Uterus (tissue), 4 donors: ENCODE results near the gene CXorf49B. TPM values are rescaled to one million over a fixed set of nuclear protein-coding genes. Genes with fewer than 3 reads are reported as not detected.

Experiments
- DNase-seq, 2 donors: peaks; one replicate each; pipeline ENCODE4 v3.0.0-alpha.2; 2019 to 2020
- H3K27ac ChIP-seq, 2 donors: fragments of 200-600 bp; sonication (generic); 1 replicate in 1 of 2; 2 replicates in 1 of 2; pipeline ENCODE4 v1.5.1; 2016 to 2018
- H3K27me3 ChIP-seq, 2 donors: fragments of 200-600 bp; sonication (generic); one replicate each; pipeline ENCODE4 v1.5.1; 2018 to 2019; ENCODE audit warnings: control low read depth in 1 of 2
- H3K36me3 ChIP-seq, 2 donors: fragments of 200-600 bp; sonication (generic); one replicate each; pipeline ENCODE4 v1.5.1; 2019; ENCODE audit warnings: control low read depth in 1 of 2
- H3K4me1 ChIP-seq, 2 donors: fragments of 200-600 bp; sonication (generic); one replicate each; pipeline ENCODE4 v1.5.1; 2018 to 2019; ENCODE audit warnings: control low read depth in 1 of 2
- H3K4me3 ChIP-seq, 2 donors: fragments of 200-600 bp; sonication (generic); 1 replicate in 1 of 2; 2 replicates in 1 of 2; pipeline ENCODE4 v1.5.1; 2018 to 2019; ENCODE audit warnings: mild to moderate bottlenecking in 1 of 2
- H3K9me3 ChIP-seq, 2 donors: fragments of 200-600 bp; sonication (generic); one replicate each; pipeline ENCODE4 v1.5.1; 2019; ENCODE audit warnings: control low read depth in 1 of 2
- CTCF ChIP-seq, 4 experiments: fragments of 200-600 bp in 2 of 4; fragments of 450-650 bp in 2 of 4; sonication (generic) in 2 of 4; IDR thresholded peaks; one replicate each; pipeline ENCODE4 v1.5.1; 2016 to 2019; ENCODE audit warnings: antibody characterized with exemption in 4 of 4, mild to moderate bottlenecking in 2 of 4, moderate library complexity in 1 of 4
- POLR2A ChIP-seq, 2 donors: fragments of 450-650 bp; IDR thresholded peaks; one replicate each; pipeline ENCODE4 v1.6.1; 2016; ENCODE audit warnings: antibody characterized with exemption in 2 of 2, mild to moderate bottlenecking in 1 of 2, moderate library complexity in 1 of 2
- intact Hi-C: fragments of 100-400 bp; cut with DNase I; formaldehyde crosslinking; loops from one replicate; pipeline ENCODE4 v1.15.1; 2023; ENCODE audit warnings: low total_unique reads
- small RNA-seq: library from RNA; depleted of rRNA; stranded (forward); fragments of <200 nt; gene quantifications from one replicate; pipeline ENCODE3, GENCODE V24; 2016
- total RNA-seq, 4 donors: library from RNA; depleted of rRNA in 3 of 4; stranded (reverse); fragments of >200 nt in 3 of 4; gene quantifications; one replicate each; pipeline versions ENCODE4 v1.1.0 to v1.2.4, GENCODE V29; 2014 to 2023
- donor health status: DM: yes; HTN: yes; CAD: no.

CXorf49B gene
- total RNA-seq, 4 donors from 2014 or later, result not detected

- no peaks in the 10 kb centered on the region for H3K4me1 ChIP-seq
- H3K27ac ChIP-seq, result no peak overlapping the region
- DNase-seq, result no peak
- TF ChIP-seq POLR2A (IDR thresholded peaks at IDR 0.05) (no peak), CTCF (IDR thresholded peaks at IDR 0.05) (no peak)
- H3K9me3 ChIP-seq, result no peaks in the 10 kb centered on the region
- H3K36me3 ChIP-seq, result no peaks in the 10 kb centered on the region
- peaks cover 0 to 3% of the 10 kb centered on the region in 2 donors for H3K27me3 ChIP-seq
- intact Hi-C loops, result no loop called here
- H3K4me3 ChIP-seq, result no peak overlapping the region
These were observed 52.2 kb downstream of the CXorf49B start for GRCh38 chrX:71815121-71815905.

DNA sequence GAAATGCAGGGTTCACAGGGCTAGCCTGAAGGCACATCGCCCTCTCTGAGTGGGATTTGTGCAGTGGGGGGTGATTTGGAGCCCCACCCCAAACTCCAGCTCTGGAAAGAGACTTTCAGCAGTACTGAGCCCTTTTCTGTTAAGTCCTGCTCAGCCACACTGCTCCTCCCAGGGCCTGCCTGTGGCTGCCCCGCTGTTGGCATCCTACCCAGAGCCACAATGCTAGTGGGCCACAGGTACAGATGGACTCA is 52.7 kb downstream of the CXorf49B start:
- no peak overlapping the region for H3K27ac ChIP-seq
- DNase-seq, result no peak
- no peak overlapping the region for H3K4me3 ChIP-seq
- peaks cover 0 to 3% of the 10 kb centered on the region in 2 donors for H3K27me3 ChIP-seq
- no peaks in the 10 kb centered on the region for H3K4me1 ChIP-seq
- intact Hi-C loops, result no loop called here
- TF ChIP-seq POLR2A (IDR thresholded peaks at IDR 0.05), result no peak
- no peak for TF ChIP-seq CTCF (IDR thresholded peaks at IDR 0.05)
- H3K9me3 ChIP-seq, result no peaks in the 10 kb centered on the region
- H3K36me3 ChIP-seq, result no peaks in the 10 kb centered on the region

Small RNAs within 50 kb of the gene (small RNA-seq; reads per million reads assigned to genes)
- gene BX276092.1, result not detected
- gene BX276092.6, result not detected
- not detected for gene BX276092.8

Other genes with a start within 250 kb of the CXorf49B start
- 100 to 1,000 TPM; 117 to 243 (median 144) TPM for gene OGT, start 230.2 kb upstream of the CXorf49B start, total RNA-seq
- 1 to 10 TPM; 1.2 to 7.9 (median 2.5) TPM for gene GCNA, start 184.9 kb upstream of the CXorf49B start, total RNA-seq
- gene CXCR3, start 144.8 kb upstream of the CXorf49B start, total RNA-seq, result under 1 TPM in 1 of 4 donors, not detected in 3; 0.28 TPM
- gene CXorf49, start 45.1 kb upstream of the CXorf49B start, total RNA-seq, result not detected
- 10 to 100 TPM in 1 of 4 donors, 1 to 10 TPM in 3; 7.6 to 30.8 (median 9.1) TPM for gene NHSL2, start 147.5 kb downstream of the CXorf49B start, total RNA-seq